Renal pelvis (tissue), 4 donors: ENCODE data around the gene SLC22A6. TPM values are rescaled to one million over a fixed set of nuclear protein-coding genes. Genes with fewer than 3 reads are reported as not detected.
"Not testable (repeated sequence)": the region's sequence is repeated elsewhere in the genome, so short reads cannot be mapped to it uniquely, and the experiment has no call there.

ENCODE experiments used
- DNase-seq: peaks from one replicate; pipeline ENCODE4 v3.0.0-alpha.2; 2013
- polyA plus RNA-seq, 3 donors: library from polyadenylated mRNA; unstranded; fragments of 120-200 nt; gene quantifications; one replicate each; pipeline ENCODE4 v1.2.1, GENCODE V29; 2013; ENCODE audit not compliant: insufficient read length in 3 of 3

SLC22A6 gene
- polyA plus RNA-seq, 3 donors = 25.1 to 38.1 (median 32.2) TPM

DNA sequence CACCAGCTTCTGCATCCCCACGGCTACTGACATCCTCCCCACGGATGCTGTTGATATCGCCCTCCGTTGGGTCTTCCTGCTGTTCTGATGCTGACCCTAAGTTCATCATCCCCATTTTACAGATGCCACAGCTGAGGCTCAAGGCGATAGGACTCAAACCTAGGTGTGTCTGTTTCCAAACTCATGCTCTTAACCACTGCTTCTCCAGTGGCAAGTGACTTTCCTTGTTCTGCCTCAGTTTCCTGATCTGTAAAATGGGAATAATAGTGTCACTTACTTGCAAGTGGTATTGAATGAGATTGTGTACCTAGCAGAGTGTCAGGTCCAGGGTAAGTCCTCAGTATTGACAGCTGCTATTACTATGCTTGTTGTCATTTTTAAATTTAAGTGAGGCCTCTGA, 14.4 kb upstream of the SLC22A6 start:
- no peak for DNase-seq

DNA sequence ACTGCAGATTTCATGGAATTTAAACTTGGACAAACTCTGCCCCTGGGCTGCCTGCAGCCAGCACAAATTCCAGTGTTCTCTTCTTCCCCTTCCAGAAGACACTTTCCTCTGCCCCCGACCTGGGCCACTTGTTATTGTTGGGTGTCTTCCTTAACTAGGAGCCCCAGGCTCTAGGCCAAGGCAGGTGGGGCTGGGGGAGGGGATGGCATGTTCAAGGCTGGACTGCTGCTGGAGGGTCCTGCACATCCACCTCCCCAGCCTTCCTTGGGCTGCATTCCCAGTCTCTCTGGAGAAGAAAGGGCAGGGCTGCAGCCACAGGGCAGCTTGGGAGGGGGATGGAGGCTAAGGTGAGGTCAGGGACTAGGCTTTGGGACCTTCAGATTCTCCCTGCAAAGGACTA, 11.5 kb upstream of the SLC22A6 start:
- DNase-seq = no peak

DNA sequence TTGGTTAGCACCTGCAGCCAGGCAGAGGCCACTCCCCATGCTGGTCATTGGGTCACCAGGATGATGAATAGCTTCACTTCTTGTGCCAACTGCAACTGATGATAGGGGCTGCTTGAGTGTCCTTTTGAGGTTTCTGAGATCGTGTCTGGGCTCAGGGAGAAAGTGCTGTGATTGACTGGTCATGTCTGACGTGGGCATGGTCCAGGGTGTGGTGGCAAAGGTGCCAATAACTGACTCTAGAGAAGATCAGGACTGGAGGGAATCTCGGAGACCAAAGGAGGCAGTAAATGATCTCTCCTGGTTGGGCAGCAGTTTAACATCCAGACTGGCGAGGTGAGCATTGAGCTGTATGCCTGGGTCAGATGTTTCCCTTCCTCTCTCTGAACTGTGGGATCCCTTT, 10.0 kb upstream of the SLC22A6 start:
- DNase-seq = no peak

DNA sequence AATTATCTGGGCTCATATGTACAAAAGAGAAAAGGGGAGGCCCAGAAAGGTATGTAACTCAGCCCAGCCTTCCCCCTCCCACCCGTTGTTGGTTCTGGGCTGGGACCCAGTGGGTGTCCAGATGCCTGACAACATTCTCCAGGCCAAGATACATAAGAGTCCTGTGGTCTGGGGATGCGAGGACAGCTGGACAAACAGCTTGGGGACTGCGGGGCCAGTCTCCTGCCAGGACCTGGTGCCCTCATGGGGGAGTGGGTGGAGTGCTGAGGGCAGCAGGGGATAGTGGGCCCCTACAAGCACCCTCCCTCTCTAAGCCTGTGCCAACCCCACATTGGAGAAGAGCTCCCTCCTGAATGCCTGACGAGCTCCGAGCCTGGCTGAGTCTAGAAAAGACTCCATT, 3.5 kb upstream of the SLC22A6 start:
- no peak for DNase-seq

DNA sequence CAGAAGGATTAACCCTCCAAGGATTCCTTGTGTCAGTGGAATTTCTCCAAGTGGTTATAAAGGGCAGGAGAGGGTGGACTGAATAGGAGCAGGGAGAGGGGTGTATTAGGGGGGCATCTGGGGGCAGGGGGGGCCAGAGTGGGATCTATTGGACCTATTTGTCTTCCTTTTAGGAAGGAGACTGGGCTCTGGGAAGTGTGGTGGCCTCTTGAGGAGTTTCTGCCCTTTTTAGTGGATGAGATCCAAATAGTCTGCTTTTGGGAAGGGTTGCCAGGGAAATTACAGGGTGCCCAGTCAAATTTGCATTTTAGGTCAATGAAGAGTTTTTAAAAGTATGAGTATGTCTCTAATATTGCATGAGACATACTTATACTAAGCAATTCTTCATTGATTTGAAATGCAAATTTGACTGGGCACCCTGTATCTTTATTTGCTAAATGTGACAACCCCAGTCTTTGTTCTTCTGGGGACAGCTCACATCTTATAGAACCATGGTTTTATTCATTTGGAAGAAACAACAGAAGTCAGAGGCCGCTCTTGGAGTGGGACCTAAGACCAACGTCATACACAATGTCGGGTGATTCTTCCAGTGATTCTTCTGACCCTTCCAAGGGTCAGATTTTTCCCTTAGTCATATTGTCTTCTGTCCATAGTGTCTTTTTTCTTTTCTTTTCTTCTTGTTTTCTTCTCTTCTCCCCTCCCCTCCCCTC, 429 bp upstream of the SLC22A6 start:
- no peak for DNase-seq

DNA sequence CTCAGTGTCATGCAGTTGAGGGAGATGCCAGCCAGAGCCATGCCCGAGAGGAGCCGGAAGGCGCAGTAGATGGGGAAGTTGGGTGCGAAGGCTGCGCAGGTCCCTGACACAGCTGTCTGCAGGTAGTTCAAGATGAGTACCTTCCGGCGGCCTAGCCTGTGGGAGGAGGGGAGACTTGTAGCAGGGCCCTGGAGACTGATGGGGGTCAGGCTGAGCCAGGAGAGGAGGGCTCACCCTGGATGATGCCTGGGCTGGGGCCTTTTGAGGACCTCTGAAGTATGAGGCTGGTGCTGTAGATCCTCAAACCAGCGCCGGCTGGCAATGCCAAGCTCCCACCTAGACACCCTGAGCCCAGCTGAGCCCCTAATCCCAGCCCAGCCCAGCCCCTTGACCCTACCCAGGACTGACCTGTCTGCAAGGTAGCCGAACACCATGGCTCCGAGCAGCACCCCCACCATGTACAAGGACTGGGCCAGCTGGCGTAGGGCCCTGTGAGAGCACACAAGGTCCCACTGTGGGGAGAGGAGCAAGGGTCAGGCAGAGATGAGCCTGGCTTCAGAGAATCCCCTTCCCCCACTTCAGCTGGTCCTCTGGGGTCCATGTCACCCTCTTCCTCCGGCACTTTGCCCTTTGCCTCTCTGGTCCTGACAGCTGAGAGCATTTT, 1.1 kb downstream of the SLC22A6 start:
- no peak for DNase-seq

DNA sequence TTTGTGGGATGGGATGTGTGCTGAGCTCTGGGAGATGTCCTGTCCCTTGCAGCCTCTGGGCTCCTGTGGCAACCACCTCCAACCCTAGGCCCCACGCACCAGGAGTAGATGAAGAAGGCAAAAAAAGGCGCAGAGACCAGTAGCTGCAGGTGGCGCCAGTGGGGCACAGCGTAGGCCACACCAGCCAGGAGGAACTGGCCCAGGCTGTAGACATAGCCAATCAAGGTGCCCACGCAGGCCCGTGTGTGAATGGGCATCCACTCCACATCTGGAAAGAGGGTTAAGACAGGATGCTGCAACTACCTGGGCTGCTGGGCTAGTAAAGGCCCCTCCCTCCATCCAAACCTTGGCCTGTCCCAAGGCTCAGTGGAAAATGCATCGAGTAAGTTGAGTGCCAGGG, 3.0 kb downstream of the SLC22A6 start:
- DNase-seq = no peak

DNA sequence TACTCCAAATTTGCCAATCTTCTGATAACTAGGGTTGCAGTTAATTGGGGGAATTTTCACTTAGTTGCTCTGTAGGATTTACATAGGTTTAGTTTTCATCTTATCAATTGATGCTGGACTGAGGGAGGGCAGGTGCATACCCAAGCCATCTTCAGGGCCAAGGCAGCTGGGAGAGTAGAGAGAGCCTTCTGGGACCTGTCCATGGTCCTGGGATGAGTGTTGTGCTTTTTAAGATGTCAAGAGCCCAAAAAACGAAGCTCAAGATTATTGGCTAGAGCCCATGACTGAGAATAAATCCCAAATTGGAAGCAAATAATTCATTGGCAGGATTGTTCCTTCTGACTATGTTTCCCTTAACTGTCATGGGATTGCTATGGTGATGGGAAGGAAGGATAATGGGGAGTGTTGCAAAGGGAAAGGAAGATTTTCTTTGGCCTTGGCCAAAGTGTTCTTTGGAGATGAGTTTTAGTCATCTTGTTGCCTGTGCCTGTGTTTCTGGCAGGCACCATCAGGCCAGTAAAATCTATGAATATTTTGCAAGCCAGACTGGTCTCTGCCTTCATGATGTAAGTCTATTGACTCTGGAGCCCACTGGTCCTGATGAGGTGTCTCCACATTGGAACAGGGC, 4.5 kb downstream of the SLC22A6 start:
- peak; percentile 22 for DNase-seq

DNA sequence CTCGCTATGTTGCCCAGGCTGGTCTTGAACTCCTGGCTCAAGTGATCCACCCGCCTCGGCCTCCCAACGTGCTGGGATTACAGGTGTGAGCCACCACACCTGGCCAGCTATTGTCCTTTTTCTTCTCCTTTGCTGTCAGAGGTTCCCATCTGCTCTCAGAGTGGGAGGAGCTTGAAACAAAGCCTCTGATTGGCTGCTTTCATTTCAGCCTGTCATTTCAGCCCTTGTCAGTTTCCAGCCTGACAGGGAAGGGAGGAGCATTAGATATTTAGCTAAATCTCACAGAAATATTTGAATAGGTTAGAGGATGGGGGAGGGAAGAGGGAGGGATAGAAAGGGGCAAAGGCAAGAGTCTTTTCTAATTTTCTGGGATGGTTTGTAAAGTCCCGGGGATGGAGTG, 8.7 kb downstream of the SLC22A6 start:
- DNase-seq = no peak

DNA sequence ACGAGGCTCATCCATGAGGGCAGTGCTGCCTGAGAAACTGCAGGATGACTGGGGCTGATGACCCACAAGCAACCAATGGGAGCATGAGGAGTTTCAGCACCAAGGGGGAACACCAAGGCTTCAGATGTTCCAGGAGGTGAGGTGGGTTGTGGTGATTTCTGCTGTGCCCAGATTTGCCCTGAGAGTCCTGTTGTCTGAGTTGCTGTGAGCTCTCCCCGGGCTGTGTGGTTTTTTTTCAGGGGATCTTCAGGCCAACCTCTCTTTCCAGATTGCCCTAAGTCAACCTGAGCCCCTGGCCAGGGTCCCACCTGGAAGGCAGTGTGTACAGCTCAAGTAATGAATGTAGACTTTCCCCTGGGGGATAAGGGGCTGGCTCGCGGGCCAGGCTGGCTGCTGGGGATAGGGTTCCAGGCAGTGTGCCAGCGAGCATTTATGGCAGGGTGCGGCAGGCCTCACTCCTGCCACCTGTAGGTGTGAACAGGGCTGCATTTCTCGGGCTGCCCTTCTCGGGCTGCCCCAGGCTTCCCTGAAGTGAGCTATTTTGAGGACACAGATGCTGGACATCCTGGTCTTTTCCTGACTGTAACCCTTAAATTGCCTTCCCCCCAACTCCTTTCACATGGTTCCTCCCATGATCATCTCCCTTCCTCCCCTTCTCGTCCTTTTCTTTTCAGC, 9.8 kb downstream of the SLC22A6 start:
- DNase-seq = peak; percentile 22

DNA sequence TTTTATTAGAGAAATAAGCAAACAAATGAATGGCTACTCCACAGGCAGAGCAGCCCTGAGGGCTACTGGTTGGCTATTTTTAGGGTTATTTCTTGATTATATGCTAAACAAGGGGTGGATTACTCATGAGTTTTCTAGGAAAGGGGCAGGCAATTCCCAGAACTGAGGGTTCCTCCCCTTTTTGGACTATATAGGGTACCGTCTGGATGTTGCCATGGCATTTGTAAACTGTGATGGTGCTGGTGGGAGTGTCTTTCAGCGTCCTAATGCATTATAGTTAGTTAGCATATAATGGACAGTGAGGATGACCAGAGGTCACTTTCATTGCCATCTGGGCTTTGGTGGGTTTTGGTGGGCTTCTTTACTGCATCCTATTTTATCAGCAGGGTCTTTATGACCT, 19.2 kb downstream of the SLC22A6 start:
- DNase-seq = no peak

DNA sequence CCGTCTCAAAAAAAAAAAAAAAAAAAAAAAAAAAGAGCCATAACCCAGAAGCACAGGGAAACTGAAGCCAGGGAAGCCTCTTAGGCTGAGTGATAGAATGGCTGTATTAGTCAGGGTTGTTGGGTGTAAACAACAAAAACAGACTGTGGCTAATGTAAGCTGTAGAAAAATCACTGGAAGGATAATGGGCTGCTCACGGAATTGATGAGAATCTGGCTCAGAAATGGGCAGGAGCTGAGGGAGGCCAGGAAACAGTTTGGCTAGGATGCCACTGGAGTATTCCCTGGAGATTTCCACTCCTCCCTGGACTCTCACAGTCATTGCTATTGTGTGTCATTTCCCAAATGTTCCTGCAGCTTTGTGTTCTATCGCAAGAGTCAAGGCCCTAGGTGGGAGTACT, 22.4 kb downstream of the SLC22A6 start:
- DNase-seq = no peak

DNA sequence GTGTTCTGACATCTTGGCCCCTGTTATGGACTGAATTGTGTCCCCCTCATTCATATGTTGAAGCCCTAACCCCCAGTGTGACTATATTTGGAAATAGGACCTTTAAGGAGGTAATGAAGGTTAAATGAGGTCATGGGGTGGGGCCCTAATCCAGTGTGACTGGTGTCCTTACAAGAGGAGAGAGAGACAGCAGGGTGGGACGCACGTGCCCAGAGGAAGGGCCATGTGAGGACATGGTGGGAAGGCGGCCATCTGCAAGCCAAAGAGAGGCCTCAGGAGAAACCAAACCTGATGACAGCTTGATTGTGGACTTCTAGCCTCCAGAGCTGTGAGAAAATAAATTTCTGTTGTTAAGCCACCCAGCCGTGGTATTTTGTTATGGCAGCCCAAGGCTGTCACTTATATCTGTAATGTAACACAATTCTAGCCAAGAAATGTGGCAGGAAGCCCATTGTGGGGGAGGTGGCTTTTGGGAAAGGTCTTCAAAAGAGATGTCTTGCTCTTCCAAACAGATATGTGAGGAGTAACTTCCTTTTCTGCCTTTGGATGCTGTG, 23.7 kb downstream of the SLC22A6 start:
- DNase-seq = no peak

DNA sequence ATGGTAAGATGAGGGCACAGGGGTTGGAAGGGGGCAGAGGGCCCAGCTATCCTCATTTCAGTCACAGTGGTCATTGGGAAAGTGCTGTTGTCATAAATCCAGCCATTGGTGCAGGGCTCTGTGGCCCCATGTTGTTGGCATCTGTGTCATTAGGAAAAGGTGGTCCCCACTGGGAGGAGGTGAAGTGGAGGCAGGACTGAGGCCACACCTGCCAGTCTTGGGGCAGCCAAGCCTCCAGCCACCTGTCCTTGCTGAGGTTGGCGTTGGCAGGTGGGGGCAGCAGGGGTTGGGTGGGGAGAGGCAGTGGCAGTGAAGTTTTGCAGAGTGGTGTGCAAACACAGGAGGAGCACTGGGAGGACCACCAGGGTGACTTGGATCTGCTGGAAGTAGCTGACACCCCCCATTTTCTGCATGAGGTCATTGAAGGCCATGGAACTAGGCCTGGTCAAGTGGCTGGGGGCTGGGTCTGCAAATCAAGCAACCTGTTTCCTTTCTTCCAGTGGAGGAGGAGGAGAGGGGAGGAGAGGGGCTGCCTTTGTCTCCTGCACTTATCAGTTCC, 25.3 kb downstream of the SLC22A6 start:
- DNase-seq = no peak

DNA sequence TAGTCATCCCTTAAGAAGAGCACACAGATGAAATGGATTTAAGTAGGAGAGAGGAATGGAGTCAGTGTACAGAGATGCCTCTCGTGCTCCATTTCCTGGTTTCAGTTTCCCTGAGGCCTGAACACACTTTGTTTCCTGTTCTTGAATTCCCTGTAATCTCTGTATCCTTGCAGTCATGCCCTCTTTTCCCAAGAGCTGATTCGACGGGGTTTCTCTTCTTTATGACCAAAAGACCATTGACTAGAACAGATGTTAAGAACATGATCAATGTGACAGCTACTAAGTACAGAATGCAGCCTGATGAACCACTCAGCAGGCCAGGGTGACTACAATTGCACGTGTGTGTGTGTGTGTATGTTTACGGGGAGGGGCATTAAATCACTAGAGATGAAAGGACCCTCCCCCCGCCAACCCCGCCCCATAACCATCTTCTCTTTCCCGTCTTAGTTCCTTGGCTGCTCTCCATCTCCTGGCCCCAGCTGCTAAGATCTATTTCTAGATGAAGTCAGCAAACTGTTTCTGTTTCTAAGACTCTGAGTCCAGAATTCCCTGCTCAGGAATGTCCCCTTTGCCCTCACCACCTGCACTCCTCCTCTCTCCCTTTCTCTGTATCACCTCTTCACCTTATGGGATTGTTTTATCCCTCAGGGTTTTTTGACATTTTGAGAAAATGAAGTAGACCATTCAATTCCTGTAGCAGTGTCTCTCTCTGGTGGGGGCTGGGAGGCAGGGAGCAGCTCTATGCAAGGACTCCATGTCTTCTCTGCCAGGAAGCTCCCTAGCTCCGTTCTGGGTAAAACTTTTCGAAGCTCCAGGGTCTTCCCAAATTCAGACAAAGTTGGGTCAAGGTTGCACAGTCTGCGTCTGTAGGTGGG, 26.0 kb downstream of the SLC22A6 start:
- peak; percentile 73 for DNase-seq

DNA sequence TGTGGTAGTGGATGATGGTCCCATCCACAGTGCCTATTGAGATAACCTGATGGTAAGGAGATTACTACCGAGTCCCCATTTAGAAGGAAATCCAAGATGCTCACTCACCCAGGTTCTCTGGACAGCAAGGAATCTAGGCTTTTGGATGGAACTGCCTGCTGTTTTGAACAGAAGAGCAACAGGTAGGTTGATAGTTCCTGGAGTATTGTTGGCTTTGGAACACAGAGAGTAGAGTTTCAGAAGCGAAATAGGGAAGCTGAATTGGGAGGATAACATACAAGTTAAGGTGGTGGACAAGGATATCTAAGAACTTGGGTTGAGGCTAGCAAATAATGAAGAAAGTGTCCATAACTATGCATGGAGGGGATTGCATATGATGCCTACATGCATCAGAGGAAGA, 27.6 kb downstream of the SLC22A6 start:
- no peak for DNase-seq

DNA sequence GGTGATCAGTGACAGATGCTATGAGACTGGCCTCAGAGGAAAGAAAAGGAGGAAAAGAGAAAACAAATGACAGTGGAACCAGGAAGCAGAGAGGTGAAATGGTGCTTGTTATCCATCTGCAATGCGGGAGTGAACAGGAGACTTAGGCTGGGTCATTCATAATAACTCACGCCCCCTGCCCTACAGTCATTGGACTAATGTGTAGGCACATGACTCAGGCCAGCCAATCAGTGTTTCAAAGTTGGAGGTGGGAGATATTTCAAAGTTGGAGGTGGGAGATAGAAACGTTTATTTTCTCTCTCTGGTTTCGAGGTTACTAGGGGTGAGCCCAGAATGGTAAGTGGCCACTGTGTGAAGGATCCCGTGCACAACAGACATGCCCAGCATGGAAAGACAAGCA, 30.3 kb downstream of the SLC22A6 start:
- no peak for DNase-seq

DNA sequence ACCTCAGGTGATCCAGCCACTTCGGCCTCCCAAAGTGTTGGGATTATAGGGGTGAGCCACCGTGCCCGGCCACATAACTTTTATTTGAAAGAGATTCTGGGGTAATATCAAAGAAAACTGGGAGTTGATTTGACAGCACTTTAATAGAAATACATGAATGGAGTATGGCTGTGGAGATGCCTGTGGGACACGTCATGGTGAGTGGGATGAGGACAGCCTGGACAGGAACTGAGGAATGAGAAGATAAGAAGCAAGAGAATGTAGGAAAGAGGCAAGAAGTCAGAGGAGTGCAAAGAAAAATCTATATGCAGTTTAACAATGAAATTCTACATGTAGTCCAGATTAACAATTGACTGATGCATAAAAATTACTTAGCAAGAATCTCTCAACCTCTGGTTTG, 31.0 kb downstream of the SLC22A6 start:
- DNase-seq = no peak

DNA sequence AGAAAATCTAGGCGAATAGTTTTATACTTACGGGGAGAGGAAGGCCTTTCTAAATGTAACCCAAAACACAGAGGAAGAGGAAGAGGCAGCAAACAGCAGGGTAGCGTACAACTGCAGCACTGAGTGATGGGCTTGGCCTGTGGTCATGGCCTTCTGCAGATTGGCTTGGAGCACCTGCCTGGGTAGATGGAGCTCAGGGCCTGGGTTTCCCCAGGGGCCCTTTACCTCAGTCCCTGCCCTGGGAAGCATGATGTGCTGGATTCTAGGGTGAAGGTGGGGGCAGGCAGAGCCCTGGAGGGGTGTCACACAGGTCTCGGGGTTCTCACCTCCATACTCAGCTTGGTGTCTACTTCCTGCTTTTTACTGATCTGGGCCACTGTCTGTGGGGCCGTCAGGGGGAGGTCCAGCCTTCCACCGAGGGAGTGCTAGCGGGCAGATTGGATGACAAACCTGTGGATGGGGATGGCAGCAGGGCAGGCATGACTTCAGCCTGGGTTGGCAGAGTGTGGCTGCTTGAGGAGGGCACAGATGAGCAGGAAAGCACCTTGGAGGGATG, 35.9 kb downstream of the SLC22A6 start:
- no peak for DNase-seq

DNA sequence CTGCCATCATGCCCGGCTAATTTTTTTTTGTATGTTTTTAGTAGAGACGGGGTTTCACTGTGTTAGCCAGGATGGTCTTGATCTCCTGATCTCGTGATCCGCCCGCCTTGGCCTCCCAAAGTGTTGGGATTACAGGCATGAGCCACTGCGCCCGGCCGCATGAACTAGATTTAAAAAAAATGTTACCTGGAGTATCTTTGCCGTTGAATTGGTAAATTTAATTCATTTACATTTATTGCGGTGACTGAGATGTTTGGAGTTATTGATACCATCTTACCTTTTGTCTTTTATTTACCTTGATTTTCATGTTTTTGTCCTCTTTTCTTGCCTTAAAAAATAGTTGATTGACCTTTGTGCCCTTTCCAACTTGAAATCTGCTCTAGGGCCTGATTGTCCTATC, 39.2 kb downstream of the SLC22A6 start:
- DNase-seq = not testable (repeated sequence)

DNA sequence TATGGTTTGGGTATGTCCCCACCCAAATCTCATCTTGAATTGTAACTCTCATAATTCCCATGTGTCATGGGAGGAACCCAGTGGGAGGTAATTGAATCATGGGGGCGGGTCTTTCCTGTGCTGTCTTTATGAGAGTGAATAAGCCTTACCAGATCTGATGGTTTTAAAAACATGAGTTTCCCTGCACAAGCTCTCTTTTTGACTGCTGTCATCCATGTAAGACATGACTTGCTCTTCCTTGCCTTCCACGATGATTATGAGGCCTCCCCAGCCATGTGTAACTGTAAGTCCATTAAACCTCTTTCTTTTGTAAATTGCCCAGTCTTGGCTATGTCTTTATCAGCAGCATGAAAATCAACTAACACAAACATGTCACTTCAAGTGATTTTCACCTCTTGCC, 47.2 kb downstream of the SLC22A6 start:
- not testable (repeated sequence) for DNase-seq
